SJCRH30 (cell line): ENCODE data around the gene NGEF. TPM values are rescaled to one million over a fixed set of nuclear protein-coding genes. Genes with fewer than 3 reads are reported as not detected.

Experiments
- DNase-seq, 2 experiments: peaks; one replicate each; pipeline ENCODE4 v3.0.0-alpha.2; 2015 to 2020
- H3K27ac ChIP-seq: fragments of 250-450 bp; sonication (Bioruptor Pico); 2 replicates; pipeline ENCODE4 v1.5.1; 2020; ENCODE audit warnings: mild to moderate bottlenecking, moderate library complexity
- H3K27me3 ChIP-seq: fragments of 250-450 bp; sonication (Bioruptor Pico); 2 replicates; pipeline ENCODE4 v1.5.1; 2020; ENCODE audit warnings: mild to moderate bottlenecking, moderate library complexity
- H3K36me3 ChIP-seq: fragments of 250-450 bp; sonication (Bioruptor Pico); 2 replicates; pipeline ENCODE4 v1.5.1; 2020; ENCODE audit warnings: mild to moderate bottlenecking, moderate library complexity
- H3K4me1 ChIP-seq: fragments of 250-450 bp; sonication (Bioruptor Pico); 2 replicates; pipeline ENCODE4 v1.5.1; 2020; ENCODE audit warnings: mild to moderate bottlenecking, moderate library complexity
- H3K4me3 ChIP-seq: fragments of 250-450 bp; sonication (Bioruptor Pico); 2 replicates; pipeline ENCODE4 v1.5.1; 2020; ENCODE audit warnings: mild to moderate bottlenecking, moderate library complexity
- H3K9me3 ChIP-seq: fragments of 250-450 bp; sonication (Bioruptor Pico); replicated peaks from 2 replicates; pipeline ENCODE4 v1.5.1; 2020; ENCODE audit warnings: mild to moderate bottlenecking, moderate library complexity
- total RNA-seq: library from RNA; depleted of rRNA; stranded (reverse); fragments of >200 nt; shearing (Covaris generic); gene quantifications from 2 replicates; pipeline ENCODE4 v1.2.3, GENCODE V29; 2014

Gene NGEF
- total RNA-seq, 1 experiment from 2014 or later: not detected

DNA sequence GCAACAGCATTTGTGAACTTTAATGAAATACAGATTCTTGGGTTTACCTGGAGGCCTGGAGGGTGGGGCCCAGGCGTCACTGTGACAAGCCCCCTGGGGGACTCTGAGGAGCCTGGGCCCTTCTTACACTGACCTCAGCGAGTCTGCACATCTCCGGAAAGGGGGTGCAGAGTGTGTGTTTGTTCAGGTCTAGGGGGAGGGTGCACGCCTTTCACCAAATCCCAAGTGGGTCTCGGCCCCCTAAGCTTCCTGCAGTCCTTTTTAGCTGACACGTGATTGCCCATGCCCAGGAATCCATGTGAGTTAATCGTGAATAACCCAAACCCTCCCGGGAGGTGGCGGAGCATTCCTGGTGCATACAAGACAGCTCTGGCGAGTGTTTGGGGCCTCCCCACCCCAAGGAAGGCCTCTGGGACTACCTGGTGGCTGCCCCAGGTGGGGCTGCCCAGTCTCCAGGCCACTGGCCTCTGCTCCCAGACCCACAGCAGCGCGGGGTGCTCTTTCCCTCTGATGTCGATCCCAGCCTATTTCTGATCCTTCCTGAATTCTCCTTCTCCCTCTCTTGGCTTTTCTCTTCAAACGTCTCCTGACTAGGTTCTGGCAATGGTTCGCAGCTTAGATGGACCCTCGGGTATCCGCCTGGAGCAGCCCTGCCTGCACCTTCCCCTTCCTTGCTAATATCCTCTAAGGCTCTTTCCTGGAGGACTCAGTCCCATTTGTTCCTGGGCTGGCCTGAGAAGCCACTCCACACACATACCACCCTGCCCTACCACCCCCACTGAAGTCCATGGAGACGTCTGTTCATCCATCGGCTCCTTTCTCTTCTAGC, 10.0 kb downstream of the NGEF start:
- no peak for DNase-seq
- Histone ChIP-seq H3K4me3 (no peak overlapping the region), H3K27me3 (no peaks in the 10 kb centered on the region), H3K27ac (no peak overlapping the region), H3K4me1 (no peaks in the 10 kb centered on the region), H3K9me3 (no peaks in the 10 kb centered on the region), H3K36me3 (no peaks in the 10 kb centered on the region)

DNA sequence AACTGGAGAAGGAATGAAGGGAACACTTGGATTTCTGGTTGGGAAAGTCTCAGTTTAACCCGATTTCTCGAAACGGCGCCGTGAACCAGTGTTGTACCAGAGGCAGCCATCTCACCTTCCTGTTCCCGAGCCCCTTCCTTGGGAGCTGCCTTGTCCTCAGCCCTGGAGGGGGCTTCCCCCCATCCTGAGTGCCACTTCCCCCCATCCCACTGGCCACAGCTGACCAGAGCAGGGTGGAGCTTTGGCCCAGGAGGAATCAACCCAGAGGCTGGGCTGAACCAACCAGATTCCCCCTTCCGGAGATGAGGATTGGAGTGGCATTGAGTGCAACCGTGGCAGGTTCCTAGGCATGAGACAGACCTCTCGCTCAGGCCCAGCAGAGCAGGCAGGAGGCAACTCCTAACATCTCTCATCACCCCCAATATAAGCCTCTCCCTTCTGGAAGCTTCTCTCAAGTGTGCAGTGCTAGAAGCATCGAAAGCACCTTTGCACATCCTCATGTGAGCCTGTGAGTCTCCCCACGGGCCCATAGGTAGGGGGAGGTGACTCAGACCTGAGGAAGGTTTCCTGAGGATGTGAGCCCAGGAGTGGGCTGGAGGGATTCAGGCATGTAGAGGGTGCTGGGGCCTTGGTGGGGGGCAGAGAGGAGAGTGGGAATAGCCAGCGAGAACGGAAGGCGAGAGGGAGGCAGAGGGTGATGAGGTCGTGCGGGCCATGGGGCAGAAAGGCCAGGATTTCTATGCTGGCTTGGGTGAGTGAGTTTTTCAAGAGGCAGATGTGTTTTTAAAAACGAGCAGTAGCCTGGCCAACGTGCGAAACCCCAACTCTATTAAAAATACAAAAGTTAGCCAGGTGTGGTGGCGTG, 11.9 kb downstream of the NGEF start:
- Histone ChIP-seq H3K27ac (no peak overlapping the region), H3K27me3 (no peaks in the 10 kb centered on the region), H3K4me3 (no peak overlapping the region), H3K4me1 (no peaks in the 10 kb centered on the region), H3K36me3 (no peaks in the 10 kb centered on the region), H3K9me3 (no peaks in the 10 kb centered on the region)
- no peak for DNase-seq

DNA sequence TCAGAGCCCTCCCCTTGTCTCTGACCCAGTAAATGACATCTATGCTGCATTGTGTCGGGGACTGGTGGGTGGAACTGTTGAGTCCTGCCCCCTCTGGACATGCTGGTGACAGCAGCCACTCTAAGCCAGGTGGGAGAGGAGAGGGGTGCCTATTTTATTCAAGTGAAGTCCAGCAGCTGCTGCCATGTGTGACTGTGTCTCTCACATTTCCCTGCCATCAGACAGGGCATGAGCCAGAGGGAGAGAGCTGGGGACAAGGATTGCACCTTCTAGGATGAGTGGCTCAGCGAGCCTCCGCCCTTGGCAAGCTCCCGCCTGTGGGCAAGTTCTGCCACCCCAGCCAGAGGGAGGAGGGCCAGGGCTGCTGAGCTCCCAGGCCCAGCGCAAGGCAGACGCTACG, 13.7 kb downstream of the NGEF start:
- H3K4me1 ChIP-seq: no peaks in the 10 kb centered on the region
- H3K27ac ChIP-seq: no peak overlapping the region
- no peaks in the 10 kb centered on the region for H3K36me3 ChIP-seq
- no peaks in the 10 kb centered on the region for H3K27me3 ChIP-seq
- no peak overlapping the region for H3K4me3 ChIP-seq
- DNase-seq: no peak
- no peaks in the 10 kb centered on the region for H3K9me3 ChIP-seq

DNA sequence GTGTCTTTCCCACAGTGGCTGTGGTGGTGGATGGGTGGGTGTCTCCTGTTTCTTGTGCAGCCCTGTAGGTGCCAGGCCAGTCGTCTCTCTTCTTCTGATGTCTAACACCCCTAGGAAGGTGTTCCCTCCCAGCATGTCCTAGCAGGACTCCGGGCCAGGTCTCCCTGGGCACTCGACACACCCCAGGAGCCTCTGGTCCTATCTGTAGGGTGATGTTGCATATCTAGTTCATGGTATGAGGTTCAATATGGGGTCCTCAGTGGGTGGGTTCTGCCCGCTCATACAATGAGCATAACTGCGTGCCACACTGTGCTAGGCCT, 14.4 kb downstream of the NGEF start:
- H3K27ac ChIP-seq: no peak overlapping the region
- H3K36me3 ChIP-seq: no peaks in the 10 kb centered on the region
- no peaks in the 10 kb centered on the region for H3K9me3 ChIP-seq
- H3K4me3 ChIP-seq: no peak overlapping the region
- no peak for DNase-seq
- no peaks in the 10 kb centered on the region for H3K27me3 ChIP-seq
- H3K4me1 ChIP-seq: no peaks in the 10 kb centered on the region

DNA sequence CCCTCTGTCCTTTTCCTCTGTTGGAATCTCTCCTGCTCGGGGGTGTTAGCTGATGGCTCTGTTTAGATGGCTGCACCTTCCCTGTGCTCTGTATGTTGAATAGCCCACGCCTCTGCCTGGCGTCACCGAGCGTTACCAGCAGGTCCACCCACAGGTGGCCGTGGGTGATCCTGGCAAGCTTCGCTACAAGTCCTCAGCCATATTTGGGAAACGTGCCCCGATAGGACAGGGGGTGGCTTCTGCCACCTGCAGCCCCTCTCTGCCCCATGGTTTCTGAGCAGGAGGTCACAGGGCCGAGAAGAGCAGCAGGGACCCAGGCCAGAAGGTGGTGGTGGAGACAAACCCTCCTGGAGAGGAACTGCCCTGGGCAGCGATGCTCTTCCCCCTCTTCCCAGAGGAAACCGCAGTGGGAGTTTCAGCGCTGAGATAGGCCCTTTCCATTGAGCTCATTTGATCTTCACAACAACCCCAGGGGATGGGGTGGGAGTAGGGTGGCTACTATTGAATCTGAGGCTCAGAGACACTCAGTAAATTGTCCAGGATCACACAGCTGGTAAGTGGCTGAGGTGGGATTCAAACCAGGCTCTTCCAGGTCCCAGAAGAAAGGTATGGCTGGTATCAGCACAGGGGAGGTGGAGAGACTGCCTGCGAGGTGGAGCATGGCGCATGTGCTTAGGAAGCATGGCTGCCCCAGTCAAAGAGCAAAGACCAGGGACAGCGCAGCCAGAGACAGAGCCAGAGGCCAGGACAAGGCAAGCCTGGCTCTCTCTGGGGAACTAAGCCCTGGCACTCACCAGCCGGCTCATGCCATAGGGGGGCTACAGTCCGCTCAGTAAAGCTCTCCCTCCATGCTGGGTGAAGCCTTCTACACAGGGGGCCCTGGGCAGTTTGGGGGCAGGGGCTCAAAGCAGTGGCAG, 15.0 kb downstream of the NGEF start:
- H3K9me3 ChIP-seq: no peaks in the 10 kb centered on the region
- H3K4me3 ChIP-seq: no peak overlapping the region
- no peaks in the 10 kb centered on the region for H3K36me3 ChIP-seq
- H3K27ac ChIP-seq: no peak overlapping the region
- no peaks in the 10 kb centered on the region for H3K4me1 ChIP-seq
- H3K27me3 ChIP-seq: no peaks in the 10 kb centered on the region
- DNase-seq: no peak

DNA sequence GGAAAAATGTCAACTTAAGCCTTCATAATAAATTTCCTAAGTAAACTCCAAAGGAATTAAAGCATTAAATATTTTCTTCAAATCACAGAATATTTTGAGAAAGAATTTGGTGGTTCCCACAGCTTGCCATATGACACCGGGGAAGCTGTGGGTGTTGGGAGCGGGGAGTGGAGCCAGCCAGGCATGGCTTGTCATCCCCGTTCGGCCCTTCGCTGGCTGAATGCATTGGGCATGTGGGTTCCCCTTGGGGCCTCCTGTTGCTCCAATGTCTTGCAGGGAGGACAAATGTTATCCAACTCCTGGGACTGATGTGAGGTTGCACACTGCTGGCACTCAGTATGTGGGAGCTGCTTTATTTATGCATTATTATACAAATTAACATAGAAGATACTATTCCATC, 18.6 kb downstream of the NGEF start:
- no peak for DNase-seq
- no peak overlapping the region for H3K4me3 ChIP-seq
- no peaks in the 10 kb centered on the region for H3K4me1 ChIP-seq
- H3K9me3 ChIP-seq: no peaks in the 10 kb centered on the region
- no peaks in the 10 kb centered on the region for H3K27me3 ChIP-seq
- no peaks in the 10 kb centered on the region for H3K36me3 ChIP-seq
- no peak overlapping the region for H3K27ac ChIP-seq

DNA sequence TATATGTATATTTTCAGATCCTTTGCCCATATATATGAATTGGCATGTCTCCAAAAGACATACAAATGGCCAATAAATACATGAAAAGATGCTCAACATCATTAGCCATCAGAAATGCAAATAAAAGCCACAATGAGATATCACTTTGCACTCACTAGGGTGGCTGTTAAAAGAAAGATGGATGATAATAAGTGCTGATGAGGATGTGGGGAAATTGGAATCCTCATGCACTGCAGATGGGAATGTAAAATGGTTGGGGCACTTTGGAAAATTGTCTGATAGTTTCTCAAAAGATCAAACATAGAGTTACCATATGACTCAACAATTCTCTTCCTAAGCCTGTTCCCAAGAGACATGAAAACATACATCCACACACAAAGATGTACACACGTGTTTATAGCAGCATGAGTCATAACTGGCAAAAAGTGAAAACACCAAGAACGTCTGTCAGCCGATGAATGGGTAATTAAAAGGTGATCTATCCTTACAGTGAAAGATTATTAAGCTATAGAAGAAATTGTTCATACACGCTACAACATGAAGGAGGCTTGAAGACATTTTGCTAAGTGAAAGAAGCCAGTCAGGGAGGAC, 19.7 kb downstream of the NGEF start:
- Histone ChIP-seq H3K36me3 (no peaks in the 10 kb centered on the region), H3K4me1 (no peaks in the 10 kb centered on the region; the same call in 1 of the 2 replicates), H3K4me3 (no peak overlapping the region), H3K27ac (no peak overlapping the region), H3K27me3 (no peaks in the 10 kb centered on the region), H3K9me3 (no peaks in the 10 kb centered on the region)
- no peak for DNase-seq

DNA sequence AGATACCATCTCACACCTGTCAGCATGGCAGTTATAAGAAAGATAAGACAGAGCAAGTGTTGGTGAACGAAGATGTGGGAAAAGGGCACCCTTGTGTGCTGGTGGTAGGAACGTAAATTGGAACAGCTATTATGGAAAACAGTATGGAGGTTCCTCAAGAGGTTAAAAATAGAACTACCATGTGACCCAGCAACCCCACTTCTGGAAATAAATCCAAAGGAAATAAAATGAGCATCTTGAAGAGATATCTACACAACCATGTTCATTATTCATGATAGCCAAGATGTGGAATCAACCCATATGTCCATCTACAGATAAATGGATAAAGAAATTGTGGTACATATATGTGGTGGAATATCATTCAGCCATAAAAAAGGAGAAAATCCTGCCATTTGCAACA, 26.9 kb downstream of the NGEF start:
- H3K27me3 ChIP-seq: no peaks in the 10 kb centered on the region
- H3K36me3 ChIP-seq: no peaks in the 10 kb centered on the region
- no peak for DNase-seq
- H3K4me1 ChIP-seq: no peaks in the 10 kb centered on the region; the same call in 1 of the 2 replicates
- no peak overlapping the region for H3K4me3 ChIP-seq
- H3K9me3 ChIP-seq: 0 out of 2 replicates have a peak, but pooled peaks cover 6% of the 10 kb centered on the region
- no peak overlapping the region for H3K27ac ChIP-seq

DNA sequence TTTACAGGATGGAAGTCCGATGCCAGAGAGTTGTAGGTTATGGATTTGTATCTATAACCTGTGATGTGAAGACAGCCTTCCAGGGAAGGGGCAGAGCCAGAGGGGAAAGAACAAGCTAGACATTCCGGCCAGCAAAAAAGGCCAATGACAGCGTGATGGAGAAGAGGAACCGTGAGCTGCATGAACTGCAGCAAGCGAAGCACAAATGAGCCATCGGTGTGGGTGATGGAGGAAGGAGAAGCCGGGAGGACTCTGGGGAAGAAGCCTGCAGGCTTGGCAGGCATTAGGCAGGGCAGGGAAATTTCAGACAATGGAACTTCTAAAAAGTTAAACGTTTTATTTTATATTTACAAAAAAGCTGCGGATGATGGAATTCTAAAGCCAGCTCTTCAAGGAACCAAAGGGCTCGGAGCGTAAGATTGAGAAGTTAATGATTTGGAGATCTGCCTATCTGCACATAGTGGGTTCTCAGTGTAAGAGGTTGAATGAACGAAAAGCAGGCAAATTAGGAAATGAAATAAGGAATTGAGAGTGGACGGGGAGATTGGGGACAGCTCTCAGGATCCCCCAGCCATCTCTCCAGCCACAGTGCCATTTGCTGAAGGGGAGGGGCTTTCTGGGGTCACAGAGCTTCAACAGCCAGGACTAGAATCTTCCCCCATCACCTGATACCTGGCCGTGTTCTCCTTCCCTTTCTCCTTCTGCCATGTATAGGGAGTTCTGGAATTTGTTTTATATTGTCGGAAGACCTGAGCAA, 28.4 kb downstream of the NGEF start:
- Histone ChIP-seq H3K27ac (no peak overlapping the region), H3K4me1 (no peaks in the 10 kb centered on the region; the same call in 1 of the 2 replicates), H3K27me3 (no peaks in the 10 kb centered on the region), H3K36me3 (no peaks in the 10 kb centered on the region), H3K4me3 (no peak overlapping the region), H3K9me3 (0 out of 2 replicates have a peak, but pooled peaks cover 6% of the 10 kb centered on the region)
- DNase-seq: no peak

DNA sequence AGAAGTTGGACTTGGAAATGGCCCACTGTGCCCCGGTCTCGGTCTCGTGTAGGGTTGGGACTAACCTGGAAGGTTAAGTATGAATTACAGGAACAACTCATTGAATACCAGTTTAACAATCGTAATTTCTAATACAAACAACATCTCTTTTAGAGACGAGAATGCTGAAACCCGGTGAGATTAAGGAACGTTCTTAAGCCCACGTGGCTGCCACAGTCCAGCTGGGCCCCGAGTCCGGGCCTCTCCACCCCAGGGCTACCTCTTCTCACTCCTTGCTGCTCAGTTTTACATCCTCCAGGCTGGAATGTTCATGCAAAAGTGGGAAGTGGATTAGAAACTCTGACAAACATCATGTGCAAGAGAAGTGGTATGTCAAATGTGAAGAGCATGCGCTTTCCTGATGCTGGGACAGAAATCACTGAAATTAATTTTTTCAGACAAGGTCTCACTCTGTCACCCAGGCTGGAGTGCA, 29.4 kb downstream of the NGEF start:
- Histone ChIP-seq H3K27ac (no peak overlapping the region), H3K36me3 (no peaks in the 10 kb centered on the region), H3K27me3 (no peaks in the 10 kb centered on the region), H3K9me3 (0 out of 2 replicates have a peak, but pooled peaks cover 6% of the 10 kb centered on the region), H3K4me3 (no peak overlapping the region), H3K4me1 (no peaks in the 10 kb centered on the region; the same call in 1 of the 2 replicates)
- no peak for DNase-seq

DNA sequence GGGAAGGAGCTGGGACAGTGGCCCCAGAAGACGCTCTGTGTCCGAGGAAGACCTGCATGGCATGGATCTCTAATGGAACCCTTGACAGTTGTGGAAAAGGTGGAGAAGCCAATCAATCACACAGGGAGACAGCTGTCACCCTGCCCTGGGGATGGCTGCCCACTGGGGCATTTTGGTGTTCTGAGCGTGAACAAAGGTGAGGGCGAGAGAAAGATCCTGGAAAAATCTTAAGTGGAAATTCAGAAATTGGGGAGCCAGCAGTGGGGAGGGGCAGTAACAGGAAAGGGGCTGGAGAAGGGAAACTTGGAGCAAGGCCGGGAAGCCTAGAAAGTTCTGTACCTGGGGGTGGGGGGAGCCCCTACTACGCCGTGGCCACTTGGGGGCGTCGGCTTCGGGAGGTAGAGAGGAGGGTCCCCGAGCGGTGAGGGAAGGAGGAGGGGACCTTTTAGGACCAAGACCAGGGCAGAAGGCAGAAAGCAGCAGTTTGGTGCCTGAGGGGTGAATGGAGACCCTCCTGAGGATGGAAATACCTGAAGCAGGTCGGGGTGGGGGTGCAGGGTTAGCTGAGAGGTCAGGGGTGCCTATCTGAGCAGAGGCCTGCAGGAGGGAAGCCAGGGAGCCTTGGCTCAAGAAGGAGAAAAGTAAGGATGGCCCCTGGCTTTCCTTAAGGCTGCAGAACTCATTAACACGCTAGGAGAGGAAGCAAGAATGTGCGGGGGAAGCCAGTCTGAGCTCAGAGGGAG, 30.0 kb downstream of the NGEF start:
- Histone ChIP-seq H3K4me3 (no peak overlapping the region), H3K9me3 (0 out of 2 replicates have a peak, but pooled peaks cover 6% of the 10 kb centered on the region), H3K27ac (no peak overlapping the region), H3K4me1 (no peaks in the 10 kb centered on the region), H3K36me3 (no peaks in the 10 kb centered on the region), H3K27me3 (no peaks in the 10 kb centered on the region)
- DNase-seq: no peak

DNA sequence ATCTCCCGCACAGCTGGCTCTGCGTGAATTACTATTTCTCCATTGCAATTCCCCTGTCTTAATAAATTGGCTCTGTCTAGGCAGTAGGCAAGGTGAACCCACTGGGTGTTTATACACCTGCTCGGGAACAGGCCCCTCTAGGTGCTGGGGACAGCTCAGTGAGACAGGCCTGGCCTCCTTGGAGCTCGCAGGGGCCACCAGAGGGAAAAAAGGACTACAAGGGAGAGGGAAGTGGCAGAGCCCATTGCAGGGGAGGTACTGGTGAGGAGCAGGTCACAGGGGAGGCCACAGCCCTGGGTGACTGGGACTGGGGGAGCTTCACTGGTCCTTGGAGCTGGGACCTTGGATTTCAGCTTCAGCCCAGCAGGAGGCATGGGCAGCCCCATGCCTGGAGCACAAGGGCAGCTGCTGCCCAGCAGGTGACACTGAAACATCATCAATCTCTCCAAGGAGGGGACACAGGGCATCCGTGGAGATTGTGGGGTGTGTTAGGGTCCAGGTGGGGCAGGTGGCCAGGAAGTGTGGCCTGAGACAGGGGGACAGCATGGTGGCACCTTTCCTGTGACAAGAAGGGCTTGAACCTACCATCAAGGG, 31.2 kb downstream of the NGEF start:
- no peaks in the 10 kb centered on the region for H3K27me3 ChIP-seq
- H3K4me1 ChIP-seq: no peaks in the 10 kb centered on the region
- H3K4me3 ChIP-seq: no peak overlapping the region
- no peaks in the 10 kb centered on the region for H3K36me3 ChIP-seq
- DNase-seq: no peak
- H3K9me3 ChIP-seq: 0 out of 2 replicates have a peak, but pooled peaks cover 6% of the 10 kb centered on the region
- H3K27ac ChIP-seq: no peak overlapping the region

DNA sequence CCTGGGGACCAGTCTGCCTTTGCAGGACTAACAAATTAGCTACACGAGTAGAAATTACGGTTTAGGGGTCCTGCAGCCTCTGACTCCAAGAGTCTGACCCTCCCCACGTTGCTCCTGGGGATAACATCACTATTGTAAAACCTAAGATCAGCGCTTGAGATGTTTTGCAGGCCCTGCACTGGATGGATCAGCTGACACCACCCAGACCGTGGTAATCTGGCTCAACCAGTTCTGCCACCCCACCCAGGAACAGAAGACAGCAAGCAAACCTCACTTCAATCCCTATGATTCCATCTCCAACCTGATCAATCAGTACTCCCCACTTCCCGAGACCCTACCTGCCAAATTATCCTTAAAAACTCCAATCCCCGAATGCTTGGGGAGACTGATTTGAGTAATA, 31.7 kb downstream of the NGEF start:
- no peaks in the 10 kb centered on the region for H3K4me1 ChIP-seq
- H3K4me3 ChIP-seq: no peak overlapping the region
- no peak for DNase-seq

More for the DNA sequence above, 31.7 kb downstream of the NGEF start:
- Histone ChIP-seq H3K27me3 (no peaks in the 10 kb centered on the region), H3K27ac (no peak overlapping the region), H3K9me3 (0 out of 2 replicates have a peak, but pooled peaks cover 4% of the 10 kb centered on the region), H3K36me3 (no peaks in the 10 kb centered on the region)
